Measurements from ENCODE around the gene RAB4A. TPM values are rescaled to one million over a fixed set of nuclear protein-coding genes. Genes with fewer than 3 reads are reported as not detected.

RAB4A gene
- total and polyA plus RNA-seq, 2 of the 4 experiments (the other 2 are of a cell fraction): 25.6 to 26.2 TPM

DNA sequence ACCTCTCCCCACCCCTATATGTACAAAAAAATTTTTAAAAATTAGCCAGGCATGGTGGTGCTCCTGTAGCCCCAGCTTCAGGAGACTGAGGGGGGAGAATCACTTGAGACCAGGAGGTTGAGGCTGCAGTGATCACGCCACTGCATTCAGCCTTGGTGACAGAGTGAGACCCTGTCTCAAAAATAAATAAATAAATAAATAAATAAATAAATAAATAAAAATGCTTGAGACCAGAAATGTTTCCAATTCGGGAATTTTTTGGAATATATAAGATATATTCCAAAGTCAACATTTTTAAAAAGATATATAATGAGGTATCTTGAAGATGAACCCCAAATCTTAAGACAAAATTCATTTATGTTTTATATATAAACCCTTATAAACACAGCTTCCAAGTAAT is 42.4 kb upstream of the RAB4A start:
- BruUV-seq (replicated peaks): no TSS peak
- WGBS, 2 experiments (ENCODE audit: extremely low coverage in 2 of 2, insufficient read length in 1 of 2): no CpG with 5 or more reads among the region's 2 CpGs
- Histone ChIP-seq H3K23ac (ENCODE audit: low read depth, low read length) (no peak overlapping the region), H2AFZ (replicated peaks; ENCODE audit: low read length, poor library complexity) (no peak overlapping the region), H3K4me1 (ENCODE audit: control insufficient read depth, insufficient read depth, low read length) (peaks cover 5% of the 10 kb centered on the region; the same call in 1 of the 2 replicates), H3K9ac (ENCODE audit: low read depth, low read length) (no peak overlapping the region), H3K14ac (replicated peaks; ENCODE audit: low read depth, low read length) (no peak overlapping the region), H3K36me3 (ENCODE audit: control insufficient read depth, insufficient read depth, low read length) (no peaks in the 10 kb centered on the region), H2AK5ac (ENCODE audit: low read depth, low read length) (no peak overlapping the region), H3K9me3 (ENCODE audit: control insufficient read depth, insufficient read depth, low read length) (no peaks in the 10 kb centered on the region), H3K4me2 (ENCODE audit: low read depth, low read length) (no peak overlapping the region), H3K27me3 (ENCODE audit: control insufficient read depth, insufficient read depth, low read length) (peaks cover 24% of the 10 kb centered on the region), H3K4me3 (ENCODE audit: insufficient read depth, low read depth, low read length) (no peak overlapping the region), H2AK9ac (replicated peaks; ENCODE audit: low read depth, low read length, poor library complexity) (no peak overlapping the region), H3K27ac (ENCODE audit: insufficient read depth, low read length) (no peak overlapping the region), H3K56ac (ENCODE audit: extremely low read depth, insufficient read depth, low read length) (no peak overlapping the region), H3K79me1 (ENCODE audit: low read depth in 1 of 2, low read length in 2 of 2) (no peaks in the 10 kb centered on the region), H2BK120ac (ENCODE audit: low read depth, low read length) (no peak overlapping the region), H3K18ac (ENCODE audit: low read depth, low read length) (no peak overlapping the region), H3K9me1 (ENCODE audit: insufficient read depth, low read length) (no peaks in the 10 kb centered on the region), H4K8ac (ENCODE audit: low read depth in 2 of 2, low read length in 2 of 2) (no peak overlapping the region), H2BK5ac (ENCODE audit: low read depth, low read length, poor library complexity, severe bottlenecking) (no peak overlapping the region), H2BK15ac (ENCODE audit: low read depth, low read length) (no peak overlapping the region), H4K20me1 (ENCODE audit: insufficient read depth, low read length) (no peaks in the 10 kb centered on the region), H4K5ac (ENCODE audit: low read depth, low read length) (no peak overlapping the region), H2BK20ac (ENCODE audit: low read depth, low read length) (no peak overlapping the region), H3K4ac (ENCODE audit: low read depth, low read length) (no peak overlapping the region), H4K91ac (ENCODE audit: insufficient read depth, low read depth, low read length) (no peak overlapping the region)
- intact Hi-C loops (cut with micrococcal nuclease): loop anchor here (5.0 to 10.0 kb wide), 4 partner anchors 111 to 394 kb away; no protein-coding TSS in a partner anchor
- POLR2A ChIA-PET (ENCODE audit: unreplicated experiment): no interaction called here
- dilution Hi-C loops (cut with HindIII; ENCODE audit: low sequenced_read_pairs, unreplicated experiment): no loop called here
- DNase-seq (no peak), ATAC-seq (ENCODE audit: low read depth) (no peak)
- TF ChIP-seq RAD21 (IDR thresholded peaks at IDR 0.05; ENCODE audit: low read length): no peak
- TF ChIP-seq MXI1 (IDR thresholded peaks at IDR 0.05; ENCODE audit: borderline replicate concordance, low read depth, low read length): no peak
- no peak for TF ChIP-seq NFE2L2 (IDR thresholded peaks at IDR 0.05; ENCODE audit: low read depth, low read length)
- TF ChIP-seq POLR2A (IDR thresholded peaks at IDR 0.05; ENCODE audit: low read depth, low read length): no peak
- no peak for TF ChIP-seq SMC3 (IDR thresholded peaks at IDR 0.05; ENCODE audit: low read depth, low read length)
- no peak for TF ChIP-seq MAZ (IDR thresholded peaks at IDR 0.05; ENCODE audit: borderline replicate concordance, low read depth, low read length)
- TF ChIP-seq RFX5 (IDR thresholded peaks at IDR 0.05; ENCODE audit: low read depth, low read length): no peak
- TF ChIP-seq, protein P1, sequence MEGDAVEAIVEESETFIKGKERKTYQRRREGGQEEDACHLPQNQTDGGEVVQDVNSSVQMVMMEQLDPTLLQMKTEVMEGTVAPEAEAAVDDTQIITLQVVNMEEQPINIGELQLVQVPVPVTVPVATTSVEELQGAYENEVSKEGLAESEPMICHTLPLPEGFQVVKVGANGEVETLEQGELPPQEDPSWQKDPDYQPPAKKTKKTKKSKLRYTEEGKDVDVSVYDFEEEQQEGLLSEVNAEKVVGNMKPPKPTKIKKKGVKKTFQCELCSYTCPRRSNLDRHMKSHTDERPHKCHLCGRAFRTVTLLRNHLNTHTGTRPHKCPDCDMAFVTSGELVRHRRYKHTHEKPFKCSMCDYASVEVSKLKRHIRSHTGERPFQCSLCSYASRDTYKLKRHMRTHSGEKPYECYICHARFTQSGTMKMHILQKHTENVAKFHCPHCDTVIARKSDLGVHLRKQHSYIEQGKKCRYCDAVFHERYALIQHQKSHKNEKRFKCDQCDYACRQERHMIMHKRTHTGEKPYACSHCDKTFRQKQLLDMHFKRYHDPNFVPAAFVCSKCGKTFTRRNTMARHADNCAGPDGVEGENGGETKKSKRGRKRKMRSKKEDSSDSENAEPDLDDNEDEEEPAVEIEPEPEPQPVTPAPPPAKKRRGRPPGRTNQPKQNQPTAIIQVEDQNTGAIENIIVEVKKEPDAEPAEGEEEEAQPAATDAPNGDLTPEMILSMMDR (conservative IDR thresholded peaks at IDR 0.05; ENCODE audit: low read depth, low read length): no peak
- TF ChIP-seq CEBPB (IDR thresholded peaks at IDR 0.05; ENCODE audit: low read depth, low read length): no peak
- no peak for TF ChIP-seq MAFK (IDR thresholded peaks at IDR 0.05; ENCODE audit: low read depth, low read length)
- no peak for TF ChIP-seq FOS (IDR thresholded peaks at IDR 0.05; ENCODE audit: low read depth, low read length)
- TF ChIP-seq BHLHE40 (IDR thresholded peaks at IDR 0.05; ENCODE audit: low read depth, low read length): no peak
- no peak for TF ChIP-seq CHD1 (IDR thresholded peaks at IDR 0.05; ENCODE audit: low read depth, low read length)
- TF ChIP-seq, protein P2, sequence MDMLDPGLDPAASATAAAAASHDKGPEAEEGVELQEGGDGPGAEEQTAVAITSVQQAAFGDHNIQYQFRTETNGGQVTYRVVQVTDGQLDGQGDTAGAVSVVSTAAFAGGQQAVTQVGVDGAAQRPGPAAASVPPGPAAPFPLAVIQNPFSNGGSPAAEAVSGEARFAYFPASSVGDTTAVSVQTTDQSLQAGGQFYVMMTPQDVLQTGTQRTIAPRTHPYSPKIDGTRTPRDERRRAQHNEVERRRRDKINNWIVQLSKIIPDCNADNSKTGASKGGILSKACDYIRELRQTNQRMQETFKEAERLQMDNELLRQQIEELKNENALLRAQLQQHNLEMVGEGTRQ (IDR thresholded peaks at IDR 0.05; ENCODE audit: low read depth, low read length): no peak
- TF ChIP-seq, protein P3, sequence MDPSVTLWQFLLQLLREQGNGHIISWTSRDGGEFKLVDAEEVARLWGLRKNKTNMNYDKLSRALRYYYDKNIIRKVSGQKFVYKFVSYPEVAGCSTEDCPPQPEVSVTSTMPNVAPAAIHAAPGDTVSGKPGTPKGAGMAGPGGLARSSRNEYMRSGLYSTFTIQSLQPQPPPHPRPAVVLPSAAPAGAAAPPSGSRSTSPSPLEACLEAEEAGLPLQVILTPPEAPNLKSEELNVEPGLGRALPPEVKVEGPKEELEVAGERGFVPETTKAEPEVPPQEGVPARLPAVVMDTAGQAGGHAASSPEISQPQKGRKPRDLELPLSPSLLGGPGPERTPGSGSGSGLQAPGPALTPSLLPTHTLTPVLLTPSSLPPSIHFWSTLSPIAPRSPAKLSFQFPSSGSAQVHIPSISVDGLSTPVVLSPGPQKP (IDR thresholded peaks at IDR 0.05; ENCODE audit: borderline replicate concordance, low read depth, low read length): no peak
- no peak for TF ChIP-seq RCOR1 (IDR thresholded peaks at IDR 0.05; ENCODE audit: insufficient replicate concordance, low read length)
- in situ Hi-C loops (cut with MboI; ENCODE audit: low sequenced_read_pairs): no loop called here
- CTCF ChIA-PET: interaction anchor here (0.9 to 2.1 kb wide), 5 partner anchors 27 to 565 kb away, joined by 3 to 8 read pairs (median 4); partner anchors contain the start of gene RHOU

Measured in IMR-90 (cell line).